ENCODE data around the gene CLASP1. TPM values are rescaled to one million over a fixed set of nuclear protein-coding genes. Genes with fewer than 3 reads are reported as not detected.
"Not testable (repeated sequence)": the region's sequence is repeated elsewhere in the genome, so short reads cannot be mapped to it uniquely, and the experiment has no call there.

CLASP1 gene
- total RNA-seq, 1 experiment from 2014 or later, result 49.2 TPM

DNA sequence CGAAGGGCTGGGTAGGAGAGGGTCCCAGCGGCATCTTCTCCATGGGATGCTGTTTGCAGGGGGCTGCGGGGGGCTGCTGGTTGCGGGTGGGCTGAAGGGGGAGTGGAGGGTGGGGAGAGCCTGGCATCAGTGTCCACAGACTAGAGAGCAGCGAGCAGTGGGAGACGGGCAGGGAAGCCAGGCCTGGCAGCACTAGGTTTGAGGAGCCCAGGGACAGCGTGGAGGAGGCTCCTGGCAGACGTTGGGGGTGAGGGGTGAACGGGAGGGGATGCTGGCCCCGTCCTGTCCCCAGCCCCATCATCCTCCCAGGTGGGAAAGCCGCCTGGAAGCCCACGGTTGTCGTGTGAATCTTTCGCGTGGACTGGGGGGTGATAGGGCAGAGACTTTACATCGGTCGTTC is 316.0 kb downstream of the CLASP1 start:
- TF ChIP-seq TCF7L2 (IDR thresholded peaks at IDR 0.05; ENCODE audit: low read depth, low read length), result no peak
- DNase-seq (ENCODE audit: low read depth, low spot score), result no peak
- no peaks in the 10 kb centered on the region for H3K4me1 ChIP-seq (ENCODE audit: control insufficient read depth, insufficient read depth, low read length)
- no peak overlapping the region for H3K4me3 ChIP-seq (ENCODE audit: low read depth in 2 of 2, low read length in 2 of 2)
- no peaks in the 10 kb centered on the region for H3K9me3 ChIP-seq (ENCODE audit: control insufficient read depth, insufficient read depth, low read depth, low read length)
- ATAC-seq, result no peak
- BruUV-seq (replicated peaks), result no TSS peak
- intact Hi-C loops (cut with micrococcal nuclease; ENCODE audit: unreplicated experiment) (no loop called here), in situ Hi-C loops (cut with HindIII; ENCODE audit: low pct_unique_long_range_greater_than_20kb, low sequenced_read_pairs) (no loop called here)
- no peaks in the 10 kb centered on the region for H3K27me3 ChIP-seq (ENCODE audit: control insufficient read depth, insufficient read depth, low read length)
- ChIA-PET CTCF (no interaction called here), POLR2A (no interaction called here)
- no peaks in the 10 kb centered on the region for H3K36me3 ChIP-seq (ENCODE audit: control insufficient read depth, insufficient read depth, low read length)
- H3K27ac ChIP-seq (ENCODE audit: low read length), result no peak overlapping the region

DNA sequence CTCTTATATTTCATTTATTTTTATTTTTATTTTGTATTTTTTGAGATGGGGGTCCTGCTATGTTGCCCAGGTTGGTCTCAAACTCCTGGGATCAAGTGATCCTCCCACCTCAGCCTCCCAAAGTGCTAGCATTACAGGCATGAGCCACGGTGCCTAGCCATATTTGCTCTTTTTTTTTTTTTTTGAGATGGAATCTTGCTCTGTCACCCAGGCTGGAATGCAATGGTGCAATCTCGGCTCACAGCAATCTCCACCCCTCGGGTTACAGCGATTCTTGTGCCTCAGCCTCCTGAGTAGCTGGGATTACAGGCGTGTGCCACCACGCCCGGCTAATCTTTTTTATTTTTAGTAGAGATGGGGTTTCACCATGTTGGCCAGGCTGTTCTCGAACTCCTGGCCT is 317.9 kb downstream of the CLASP1 start:
- H3K9me3 ChIP-seq (ENCODE audit: control insufficient read depth, insufficient read depth, low read depth, low read length); H3K27ac ChIP-seq (ENCODE audit: low read length); H3K36me3 ChIP-seq (ENCODE audit: control insufficient read depth, insufficient read depth, low read length); H3K4me1 ChIP-seq (ENCODE audit: control insufficient read depth, insufficient read depth, low read length); DNase-seq (ENCODE audit: low read depth, low spot score); BruUV-seq (replicated peaks); in situ Hi-C loops (cut with HindIII; ENCODE audit: low pct_unique_long_range_greater_than_20kb, low sequenced_read_pairs); ATAC-seq; H3K27me3 ChIP-seq (ENCODE audit: control insufficient read depth, insufficient read depth, low read length); CTCF ChIA-PET; intact Hi-C loops (cut with micrococcal nuclease; ENCODE audit: unreplicated experiment); H3K4me3 ChIP-seq (ENCODE audit: low read depth in 2 of 2, low read length in 2 of 2): not testable (repeated sequence)
- POLR2A ChIA-PET, result interaction anchor here (0.7 kb wide), 1 partner anchor 59 kb away, joined by 8 read pairs; no protein-coding TSS in a partner anchor

DNA sequence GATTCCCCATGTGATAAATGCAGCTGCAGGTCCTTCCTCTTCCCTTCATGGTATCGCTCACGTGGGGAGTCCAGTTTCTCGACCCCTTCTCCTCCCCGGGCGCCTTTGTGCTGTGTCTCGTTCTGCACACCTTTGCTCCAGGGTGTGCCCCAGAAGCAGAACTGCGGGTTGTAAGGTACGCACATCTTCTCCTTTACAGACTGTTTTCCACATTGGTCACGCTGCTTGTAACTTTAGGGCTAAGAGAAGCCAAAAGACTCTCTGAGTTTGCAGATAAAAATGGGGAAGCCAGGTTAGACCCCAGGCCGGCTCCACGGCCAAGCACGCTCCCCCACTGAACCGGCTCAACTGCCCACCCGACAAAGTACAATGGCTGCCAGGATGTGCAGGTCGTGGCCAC is 318.3 kb downstream of the CLASP1 start:
- ChIA-PET POLR2A (no interaction called here), CTCF (no interaction called here)
- in situ Hi-C loops (cut with HindIII; ENCODE audit: low pct_unique_long_range_greater_than_20kb, low sequenced_read_pairs), result no loop called here
- DNase-seq (ENCODE audit: low read depth, low spot score) (no peak), ATAC-seq (no peak)
- TF ChIP-seq TCF7L2 (IDR thresholded peaks at IDR 0.05; ENCODE audit: low read depth, low read length), result no peak
- no peak for TF ChIP-seq POLR2AphosphoS5 (IDR thresholded peaks at IDR 0.05; ENCODE audit: low read depth, low read length)
- TF ChIP-seq, protein P1, sequence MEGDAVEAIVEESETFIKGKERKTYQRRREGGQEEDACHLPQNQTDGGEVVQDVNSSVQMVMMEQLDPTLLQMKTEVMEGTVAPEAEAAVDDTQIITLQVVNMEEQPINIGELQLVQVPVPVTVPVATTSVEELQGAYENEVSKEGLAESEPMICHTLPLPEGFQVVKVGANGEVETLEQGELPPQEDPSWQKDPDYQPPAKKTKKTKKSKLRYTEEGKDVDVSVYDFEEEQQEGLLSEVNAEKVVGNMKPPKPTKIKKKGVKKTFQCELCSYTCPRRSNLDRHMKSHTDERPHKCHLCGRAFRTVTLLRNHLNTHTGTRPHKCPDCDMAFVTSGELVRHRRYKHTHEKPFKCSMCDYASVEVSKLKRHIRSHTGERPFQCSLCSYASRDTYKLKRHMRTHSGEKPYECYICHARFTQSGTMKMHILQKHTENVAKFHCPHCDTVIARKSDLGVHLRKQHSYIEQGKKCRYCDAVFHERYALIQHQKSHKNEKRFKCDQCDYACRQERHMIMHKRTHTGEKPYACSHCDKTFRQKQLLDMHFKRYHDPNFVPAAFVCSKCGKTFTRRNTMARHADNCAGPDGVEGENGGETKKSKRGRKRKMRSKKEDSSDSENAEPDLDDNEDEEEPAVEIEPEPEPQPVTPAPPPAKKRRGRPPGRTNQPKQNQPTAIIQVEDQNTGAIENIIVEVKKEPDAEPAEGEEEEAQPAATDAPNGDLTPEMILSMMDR (IDR thresholded peaks at IDR 0.05), result no peak
- TF ChIP-seq SIN3A (IDR thresholded peaks at IDR 0.05; ENCODE audit: borderline replicate concordance, insufficient read depth, low read depth, low read length), result no peak
- TF ChIP-seq, protein P2, sequence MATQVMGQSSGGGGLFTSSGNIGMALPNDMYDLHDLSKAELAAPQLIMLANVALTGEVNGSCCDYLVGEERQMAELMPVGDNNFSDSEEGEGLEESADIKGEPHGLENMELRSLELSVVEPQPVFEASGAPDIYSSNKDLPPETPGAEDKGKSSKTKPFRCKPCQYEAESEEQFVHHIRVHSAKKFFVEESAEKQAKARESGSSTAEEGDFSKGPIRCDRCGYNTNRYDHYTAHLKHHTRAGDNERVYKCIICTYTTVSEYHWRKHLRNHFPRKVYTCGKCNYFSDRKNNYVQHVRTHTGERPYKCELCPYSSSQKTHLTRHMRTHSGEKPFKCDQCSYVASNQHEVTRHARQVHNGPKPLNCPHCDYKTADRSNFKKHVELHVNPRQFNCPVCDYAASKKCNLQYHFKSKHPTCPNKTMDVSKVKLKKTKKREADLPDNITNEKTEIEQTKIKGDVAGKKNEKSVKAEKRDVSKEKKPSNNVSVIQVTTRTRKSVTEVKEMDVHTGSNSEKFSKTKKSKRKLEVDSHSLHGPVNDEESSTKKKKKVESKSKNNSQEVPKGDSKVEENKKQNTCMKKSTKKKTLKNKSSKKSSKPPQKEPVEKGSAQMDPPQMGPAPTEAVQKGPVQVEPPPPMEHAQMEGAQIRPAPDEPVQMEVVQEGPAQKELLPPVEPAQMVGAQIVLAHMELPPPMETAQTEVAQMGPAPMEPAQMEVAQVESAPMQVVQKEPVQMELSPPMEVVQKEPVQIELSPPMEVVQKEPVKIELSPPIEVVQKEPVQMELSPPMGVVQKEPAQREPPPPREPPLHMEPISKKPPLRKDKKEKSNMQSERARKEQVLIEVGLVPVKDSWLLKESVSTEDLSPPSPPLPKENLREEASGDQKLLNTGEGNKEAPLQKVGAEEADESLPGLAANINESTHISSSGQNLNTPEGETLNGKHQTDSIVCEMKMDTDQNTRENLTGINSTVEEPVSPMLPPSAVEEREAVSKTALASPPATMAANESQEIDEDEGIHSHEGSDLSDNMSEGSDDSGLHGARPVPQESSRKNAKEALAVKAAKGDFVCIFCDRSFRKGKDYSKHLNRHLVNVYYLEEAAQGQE (IDR thresholded peaks at IDR 0.05; ENCODE audit: insufficient read depth in 1 of 2, low read depth in 2 of 2, low read length in 1 of 2), result no peak
- no TSS peak for BruUV-seq (replicated peaks)
- Histone ChIP-seq H3K4me1 (ENCODE audit: control insufficient read depth, insufficient read depth, low read length) (no peaks in the 10 kb centered on the region), H3K36me3 (ENCODE audit: control insufficient read depth, insufficient read depth, low read length) (no peaks in the 10 kb centered on the region), H3K4me3 (ENCODE audit: low read depth in 2 of 2, low read length in 2 of 2) (no peak overlapping the region), H3K27ac (ENCODE audit: low read length) (no peak overlapping the region), H3K9me3 (ENCODE audit: control insufficient read depth, insufficient read depth, low read depth, low read length) (no peaks in the 10 kb centered on the region), H3K27me3 (ENCODE audit: control insufficient read depth, insufficient read depth, low read length) (no peaks in the 10 kb centered on the region)
- intact Hi-C loops (cut with micrococcal nuclease; ENCODE audit: unreplicated experiment), result no loop called here
